ENCODE measurements around the gene GAA.

- TF ChIP-seq SPEN (CRISPR knock-in tag; IDR thresholded peaks at IDR 0.05; ENCODE audit: low read depth) (no peak), ATF7 (IDR thresholded peaks at IDR 0.05) (no peak), ATF7 (CRISPR knock-in tag; IDR thresholded peaks at IDR 0.05) (no peak), POLR2A (IDR thresholded peaks at IDR 0.05; ENCODE audit: insufficient read depth in 1 of 2, low read depth in 2 of 2, low read length in 2 of 2) (no peak), ZNF512 (CRISPR knock-in tag; IDR thresholded peaks at IDR 0.05) (no peak)
Observed at GRCh38 chr17:80138856-80139426, 37.6 kb downstream of the GAA start.

Data from HepG2 (cell line).